Fibroblast of mammary gland (primary cell): ENCODE data around the gene AOPEP.

Source experiments
- DNase-seq: peaks from one replicate; pipeline ENCODE4 v3.0.0-alpha.2; 2010; ENCODE audit warnings: low read depth
- H3K4me3 ChIP-seq: 2 replicates; pipeline ENCODE4 v1.5.1; 2011; ENCODE audit warnings: low read depth, mild to moderate bottlenecking, low read length, moderate library complexity; ENCODE audit not compliant: control insufficient read depth
- CTCF ChIP-seq: conservative IDR thresholded peaks from 2 replicates; pipeline ENCODE4 v1.5.1; 2011; ENCODE audit warnings: low read depth, low read length, inconsistent platforms; ENCODE audit not compliant: control insufficient read depth, insufficient read depth

The AOPEP gene

GRCh38 chr9:95024097-95024671 lies 297.7 kb downstream of the AOPEP start:
- no peak for TF ChIP-seq CTCF
- DNase-seq = no peak
- no peak overlapping the region for H3K4me3 ChIP-seq

- TF ChIP-seq CTCF = peak; percentile 48
- peak; percentile 92 for DNase-seq
These were observed 299.0 kb downstream of the AOPEP start for GRCh38 chr9:95025213-95026147.

GRCh38 chr9:95026148-95026524 lies 299.6 kb downstream of the AOPEP start:
- H3K4me3 ChIP-seq = no peak overlapping the region
- DNase-seq = no peak
- TF ChIP-seq CTCF = no peak

More at GRCh38 chr9:95025213-95026147, 299.0 kb downstream of the AOPEP start:
- no peak overlapping the region for H3K4me3 ChIP-seq

- no peak for DNase-seq
- no peak for TF ChIP-seq CTCF
- no peak overlapping the region for H3K4me3 ChIP-seq
These were observed 301.7 kb downstream of the AOPEP start for GRCh38 chr9:95027914-95028852.

- no peak for TF ChIP-seq CTCF
- no peak overlapping the region for H3K4me3 ChIP-seq
- no peak for DNase-seq
These were observed 302.3 kb downstream of the AOPEP start for GRCh38 chr9:95028853-95029219.

- no peak overlapping the region for H3K4me3 ChIP-seq
- no peak for DNase-seq
- TF ChIP-seq CTCF = no peak
These were observed 302.8 kb downstream of the AOPEP start for GRCh38 chr9:95029288-95029687.
